G401 (cell line): ENCODE data around the gene GASK1A. TPM values are rescaled to one million over a fixed set of nuclear protein-coding genes. Genes with fewer than 3 reads are reported as not detected.
A peak's percentile ranks its signal among the peaks of the same experiment; 100 is the strongest.

Experiments
- DNase-seq: peaks from one replicate; pipeline ENCODE4 v3.0.0-alpha.2; 2015; ENCODE audit warnings: low spot score
- in situ Hi-C: cut with HindIII; loops from 2 replicates; pipeline ENCODE4 v1.10.0; 2016; ENCODE audit warnings: low sequenced_read_pairs, mixed read lengths
- total RNA-seq: library from RNA; depleted of rRNA; stranded (reverse); fragments of >200 nt; shearing (Covaris generic); gene quantifications from 2 replicates; pipeline ENCODE4 v1.2.3, GENCODE V29; 2014

Gene GASK1A
- total RNA-seq, 1 experiment from 2014 or later: not detected

DNA sequence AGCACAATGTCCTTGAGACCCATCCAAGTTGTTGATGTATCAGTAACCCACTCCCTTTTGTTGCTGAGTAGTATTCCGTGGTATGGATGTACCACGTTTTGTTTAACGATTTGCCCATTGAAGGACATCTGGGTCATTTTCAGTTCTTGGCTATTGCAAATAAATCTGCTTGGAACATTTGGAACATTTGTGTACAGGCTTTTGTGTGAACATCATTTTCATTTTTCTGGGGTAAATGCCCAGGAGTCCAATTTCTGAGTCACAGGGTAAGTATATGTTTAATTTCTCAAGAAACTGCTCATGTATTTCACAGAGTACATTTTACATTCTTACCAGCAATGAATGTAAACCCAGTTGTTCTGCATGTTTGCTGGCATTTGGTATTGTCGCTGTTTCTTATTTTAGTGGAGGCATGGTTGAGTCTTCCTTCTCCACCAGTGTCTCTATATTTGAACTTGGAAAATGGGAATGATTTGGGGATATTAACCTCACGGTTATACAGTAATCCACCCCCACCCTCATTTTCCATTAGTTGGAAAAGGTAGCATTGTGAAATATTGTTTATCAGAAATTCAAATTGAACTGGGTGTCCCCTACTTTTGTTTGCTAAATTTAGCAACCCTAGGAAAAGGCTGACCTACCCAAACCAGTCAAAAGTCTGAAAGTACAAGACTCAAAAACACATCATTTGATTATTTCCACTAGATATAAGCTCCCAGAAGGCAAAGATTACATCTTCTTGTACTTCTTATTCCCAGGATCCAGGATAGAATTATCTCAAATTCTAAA lies 96.0 kb downstream of the GASK1A start:
- in situ Hi-C loops: no loop called here
- DNase-seq: no peak

GRCh38 chr3:43075904-43076661 lies 97.0 kb downstream of the GASK1A start:
- no peak for DNase-seq

DNA sequence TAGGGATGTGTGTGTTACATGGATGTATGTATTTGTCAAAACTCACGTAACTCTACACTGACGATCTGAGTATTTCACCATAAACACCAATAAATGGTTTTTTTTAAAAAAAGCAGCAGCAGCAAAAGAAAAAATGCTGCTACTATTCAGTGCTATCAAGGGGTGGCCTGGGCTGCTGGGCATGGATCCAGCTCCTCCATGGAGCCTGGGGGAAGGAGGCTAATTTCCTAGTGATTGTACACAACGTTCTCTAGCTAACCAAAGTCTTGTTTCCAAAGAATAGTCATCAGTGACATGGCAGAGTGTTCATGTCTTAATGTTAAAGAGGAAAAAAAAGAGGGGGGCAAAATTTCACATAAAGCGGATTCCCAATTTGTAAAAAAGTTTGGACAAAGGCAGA lies 97.7 kb downstream of the GASK1A start:
- peak; percentile 41 for DNase-seq
- in situ Hi-C loops: no loop called here

More at GRCh38 chr3:43075904-43076661, 97.0 kb downstream of the GASK1A start:
- in situ Hi-C loops: no loop called here

DNA sequence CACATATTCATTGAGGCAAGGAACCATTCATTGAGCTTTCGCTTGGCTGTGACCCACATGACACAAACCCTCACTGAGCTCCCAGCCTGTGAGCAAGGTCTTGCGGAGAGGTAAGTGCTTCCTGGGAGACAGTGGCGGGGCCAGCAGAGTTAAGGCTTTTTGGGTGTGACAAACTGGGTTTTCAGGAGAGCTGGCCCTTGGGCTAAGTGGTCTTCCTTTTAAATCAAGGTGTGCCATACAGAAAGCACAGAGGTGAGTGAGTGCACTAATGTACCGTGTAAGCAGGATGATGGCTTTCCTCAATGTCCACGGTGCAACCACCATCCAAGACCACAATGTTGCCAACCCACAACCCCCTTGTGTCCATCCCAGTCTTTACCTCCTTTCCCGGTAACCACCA lies 98.2 kb downstream of the GASK1A start:
- DNase-seq: no peak
- in situ Hi-C loops: no loop called here

DNA sequence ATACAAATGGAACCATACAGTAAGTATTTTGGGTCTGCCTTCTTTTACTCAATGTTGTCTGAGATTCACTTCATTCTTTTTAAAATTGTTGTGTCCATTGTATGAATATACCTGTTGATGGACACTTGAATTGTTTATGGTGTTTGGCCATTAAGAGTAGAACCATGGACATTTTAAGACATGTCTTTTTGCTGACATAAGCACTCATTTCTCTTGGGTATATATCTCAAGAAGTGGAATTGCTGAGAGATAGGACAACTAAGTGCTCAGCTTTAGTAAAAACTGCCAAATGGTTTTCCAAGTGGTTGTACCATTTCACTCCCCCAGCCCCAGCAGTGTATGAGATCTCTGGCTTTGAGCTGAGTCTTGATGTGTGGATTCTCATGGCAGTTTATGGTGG lies 98.6 kb downstream of the GASK1A start:
- in situ Hi-C loops: no loop called here
- DNase-seq: no peak

GRCh38 chr3:43079536-43080332 lies 100.6 kb downstream of the GASK1A start:
- DNase-seq: no peak
- in situ Hi-C loops: no loop called here

DNA sequence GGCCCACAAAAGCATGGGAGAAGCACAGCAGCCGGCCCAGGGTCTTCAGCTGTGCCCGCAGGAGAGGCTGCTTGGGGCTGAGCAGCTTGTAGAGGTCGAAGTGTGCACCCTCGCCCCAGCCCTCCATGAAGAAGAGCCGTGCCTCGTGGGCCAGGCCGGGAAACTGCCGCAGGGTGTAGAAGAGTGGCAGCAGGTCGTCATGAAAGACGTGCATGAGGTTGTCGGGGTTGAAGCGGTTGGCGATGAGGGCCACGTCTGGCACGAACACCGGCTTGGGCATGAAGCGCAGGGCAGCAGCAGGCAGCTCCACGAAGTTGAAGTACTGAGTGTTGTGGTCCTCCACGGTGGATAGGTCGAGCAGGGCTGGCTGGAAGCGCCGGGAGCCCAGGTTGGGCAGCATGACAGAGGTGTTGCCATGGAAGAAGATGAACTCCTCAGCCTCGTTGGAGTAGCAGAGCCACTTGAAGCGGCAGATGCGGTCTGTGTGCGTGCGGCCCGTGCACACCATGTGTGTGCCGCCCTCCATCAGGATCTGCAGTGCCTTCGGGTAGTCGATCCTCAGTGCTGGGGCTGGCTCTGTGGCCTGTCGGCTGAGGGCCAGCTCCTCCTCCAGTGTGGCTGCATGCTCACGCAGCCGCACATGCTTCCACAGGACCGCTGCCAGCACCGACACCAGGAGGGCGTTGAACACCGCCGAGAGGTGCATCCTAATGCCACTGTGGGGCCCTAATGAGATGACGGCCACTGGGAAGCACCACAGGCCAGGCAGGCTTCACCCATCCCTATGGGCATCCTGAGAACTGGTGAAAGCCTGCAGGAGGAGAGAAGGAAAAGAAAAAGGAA lies 101.8 kb downstream of the GASK1A start:
- in situ Hi-C loops: no loop called here
- DNase-seq: peak; percentile 90

GRCh38 chr3:43081796-43082195 lies 102.7 kb downstream of the GASK1A start:
- in situ Hi-C loops: no loop called here
- DNase-seq: peak; percentile 56

- no peak for DNase-seq
- in situ Hi-C loops: no loop called here
These were observed 103.3 kb downstream of the GASK1A start for GRCh38 chr3:43082457-43082856.

GRCh38 chr3:43086460-43087165 lies 107.5 kb downstream of the GASK1A start:
- no peak for DNase-seq
- in situ Hi-C loops: no loop called here

GRCh38 chr3:43087249-43087776 lies 108.2 kb downstream of the GASK1A start:
- in situ Hi-C loops: no loop called here
- DNase-seq: no peak

- in situ Hi-C loops: no loop called here
- DNase-seq: no peak
These were observed 110.0 kb downstream of the GASK1A start for GRCh38 chr3:43089081-43089480.

DNA sequence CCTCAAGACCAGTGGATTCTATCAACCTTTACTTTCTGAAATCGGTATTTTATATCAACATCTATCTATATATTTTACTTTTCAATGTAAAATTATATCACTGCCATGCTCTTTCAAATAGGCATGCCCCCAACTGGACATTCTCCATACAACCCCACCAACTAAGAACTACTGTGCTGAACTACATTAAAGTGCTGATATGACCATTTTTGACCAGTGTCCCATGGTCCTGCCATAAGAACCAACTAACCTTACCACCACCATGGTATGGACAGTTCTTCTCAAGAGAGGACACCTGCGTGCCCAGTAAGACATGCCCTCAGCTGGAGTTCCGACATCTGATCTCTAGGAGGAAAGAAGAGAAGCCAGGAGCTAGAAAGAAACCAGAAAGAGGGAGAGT lies 111.1 kb downstream of the GASK1A start:
- in situ Hi-C loops: no loop called here
- no peak for DNase-seq

DNA sequence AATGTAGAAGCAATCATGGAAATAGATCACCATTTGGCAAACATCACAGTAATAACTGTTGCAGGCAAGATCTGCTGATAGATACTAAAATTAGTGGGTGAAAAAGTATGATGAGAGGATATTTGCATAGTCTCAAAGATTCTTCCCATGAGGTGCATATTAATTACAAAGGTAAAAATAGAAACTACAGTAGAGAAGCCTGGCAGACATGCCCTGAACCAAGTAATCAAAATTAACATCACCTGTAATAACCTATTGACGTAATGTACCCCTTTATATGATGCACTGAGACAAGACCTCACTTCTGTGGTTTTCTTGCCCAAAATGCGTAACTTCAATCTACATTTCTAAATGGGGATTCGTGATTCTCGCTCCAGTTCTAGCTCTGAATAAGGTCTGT lies 112.4 kb downstream of the GASK1A start:
- no peak for DNase-seq
- in situ Hi-C loops: no loop called here

GRCh38 chr3:43093006-43093405 lies 113.9 kb downstream of the GASK1A start:
- DNase-seq: no peak
- in situ Hi-C loops: no loop called here

DNA sequence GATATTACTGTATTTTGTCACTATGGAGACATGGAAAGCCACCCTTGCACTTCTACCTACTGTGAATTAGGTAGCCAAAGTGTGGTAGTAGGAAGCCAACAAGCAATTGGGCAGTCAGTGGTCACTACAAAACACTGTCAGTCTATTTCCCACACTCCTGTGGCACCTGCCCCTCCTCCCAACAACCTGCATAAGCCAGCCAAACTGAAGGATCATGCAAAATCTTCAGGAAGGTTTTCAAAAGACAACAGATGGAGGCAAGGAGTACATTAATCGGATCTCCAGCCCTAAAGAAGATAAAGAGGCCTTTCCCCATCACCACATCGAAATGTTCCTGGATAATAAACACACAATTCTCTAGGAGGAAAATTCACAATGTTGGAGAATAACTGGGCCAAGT lies 114.9 kb downstream of the GASK1A start:
- DNase-seq: peak; percentile 50
- in situ Hi-C loops: no loop called here

DNA sequence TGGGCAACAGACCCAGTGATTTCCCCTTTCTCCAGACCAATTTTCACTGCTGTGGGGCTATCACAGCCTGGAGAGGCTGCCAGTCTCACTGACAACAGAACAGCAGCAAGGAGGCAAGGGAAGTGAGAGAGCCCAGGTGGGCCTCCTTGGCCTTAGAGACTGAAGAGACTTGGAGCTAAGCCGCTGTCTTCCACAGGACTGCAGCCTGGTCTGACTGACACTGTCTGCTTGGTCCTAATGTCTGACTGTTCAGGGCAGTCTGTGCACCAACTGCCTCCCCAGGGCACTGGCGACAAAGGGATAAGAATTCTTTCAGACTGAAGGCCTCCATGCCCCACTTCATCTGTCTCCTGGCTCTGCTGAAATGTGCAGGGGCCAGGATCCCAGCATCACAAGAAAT lies 115.3 kb downstream of the GASK1A start:
- peak; percentile 69 for DNase-seq
- in situ Hi-C loops: no loop called here

GRCh38 chr3:43094851-43095250 lies 115.7 kb downstream of the GASK1A start:
- in situ Hi-C loops: no loop called here
- peak; percentile 76 for DNase-seq
